ENCODE data around the gene CHAF1B. TPM values are rescaled to one million over a fixed set of nuclear protein-coding genes. Genes with fewer than 3 reads are reported as not detected.

The CHAF1B gene
- total and polyA plus RNA-seq, 2 of the 8 experiments (the other 6 are each of a cell fraction or from before 2014, with no cell fraction given), result 11.8 to 23.1 TPM

- TF ChIP-seq CHD7 (IDR thresholded peaks at IDR 0.05; ENCODE audit: insufficient replicate concordance, low read length), result no peak
- no peak for TF ChIP-seq BCL11A (IDR thresholded peaks at IDR 0.05; ENCODE audit: low read depth in 2 of 2, low read length in 2 of 2)
- TF ChIP-seq, protein P1, sequence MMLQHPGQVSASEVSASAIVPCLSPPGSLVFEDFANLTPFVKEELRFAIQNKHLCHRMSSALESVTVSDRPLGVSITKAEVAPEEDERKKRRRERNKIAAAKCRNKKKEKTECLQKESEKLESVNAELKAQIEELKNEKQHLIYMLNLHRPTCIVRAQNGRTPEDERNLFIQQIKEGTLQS (IDR thresholded peaks at IDR 0.05; ENCODE audit: insufficient read depth, low read depth, low read length), result no peak
- no peak for TF ChIP-seq SP4 (IDR thresholded peaks at IDR 0.05; ENCODE audit: low read length)
- no peak for TF ChIP-seq FOSL1 (IDR thresholded peaks at IDR 0.05; ENCODE audit: insufficient read depth, low read depth, low read length)
- no peak for TF ChIP-seq NRF1 (IDR thresholded peaks at IDR 0.05; ENCODE audit: low read depth, low read length)
Measured at GRCh38 chr21:36420571-36421339, 35.6 kb downstream of the CHAF1B start (continued).

Measured in H1 (cell line).